ENCODE results near the gene PCBD1.
A peak's percentile ranks its signal among the peaks of the same experiment; 100 is the strongest.
"Not testable (repeated sequence)": the region's sequence is repeated elsewhere in the genome, so short reads cannot be mapped to it uniquely, and the experiment has no call there.

Gene PCBD1

DNA sequence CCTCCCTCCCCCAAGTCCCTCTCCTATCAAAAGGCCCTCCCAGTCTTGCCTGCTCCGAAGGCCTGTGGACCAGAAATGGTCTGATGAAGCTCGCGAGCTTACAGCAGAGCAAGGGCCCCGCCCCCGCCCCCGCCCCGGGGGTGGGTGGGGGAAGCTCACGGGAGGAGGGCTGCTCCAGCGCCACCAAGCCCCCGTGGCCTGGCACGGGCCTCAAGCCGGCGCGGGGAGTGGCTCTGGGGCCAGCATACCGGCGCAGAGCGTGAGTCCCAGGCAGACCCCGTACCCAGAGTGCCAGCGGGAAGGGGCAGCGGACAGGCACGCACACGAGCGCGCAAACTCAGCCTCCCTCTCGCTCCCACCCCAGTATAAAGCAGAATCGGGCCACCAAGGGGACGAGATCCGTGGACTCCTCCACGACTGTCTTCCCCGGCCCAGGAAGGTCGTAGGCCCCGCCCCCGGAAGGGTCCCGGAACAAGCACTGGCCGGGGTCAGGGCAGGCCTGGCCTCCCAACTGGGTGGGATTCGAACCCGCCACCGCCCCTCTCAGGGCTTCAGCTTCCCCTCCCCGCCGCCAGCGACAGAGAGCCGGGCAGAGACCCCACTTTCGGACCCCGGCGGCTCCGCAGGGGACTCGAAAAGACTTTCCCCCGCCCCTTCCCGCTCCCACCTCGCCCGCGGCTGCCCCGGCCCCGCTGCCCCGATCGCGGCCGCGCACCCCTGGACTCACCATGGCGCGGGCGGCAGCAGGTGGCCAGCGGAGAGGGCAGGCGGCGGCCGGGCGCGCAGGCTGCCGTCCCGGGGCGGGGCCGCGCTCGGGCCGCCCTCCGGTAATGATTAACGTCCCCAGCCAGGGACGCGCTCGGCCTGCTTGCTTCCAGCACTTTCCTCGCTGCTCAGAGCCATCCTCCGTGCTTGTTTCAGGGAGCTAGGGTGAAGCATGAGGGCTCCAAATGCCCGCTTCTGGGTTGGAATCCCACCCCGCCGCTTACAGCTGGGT lies at the start of gene PCBD1:
Gene PCBD1, minus strand, starts transcription at position 762 of the 997 bp plus-strand sequence. Its CDS starts 32 bp downstream, at position 730.
- peak; percentile 67 to 75 for DNase-seq

DNA sequence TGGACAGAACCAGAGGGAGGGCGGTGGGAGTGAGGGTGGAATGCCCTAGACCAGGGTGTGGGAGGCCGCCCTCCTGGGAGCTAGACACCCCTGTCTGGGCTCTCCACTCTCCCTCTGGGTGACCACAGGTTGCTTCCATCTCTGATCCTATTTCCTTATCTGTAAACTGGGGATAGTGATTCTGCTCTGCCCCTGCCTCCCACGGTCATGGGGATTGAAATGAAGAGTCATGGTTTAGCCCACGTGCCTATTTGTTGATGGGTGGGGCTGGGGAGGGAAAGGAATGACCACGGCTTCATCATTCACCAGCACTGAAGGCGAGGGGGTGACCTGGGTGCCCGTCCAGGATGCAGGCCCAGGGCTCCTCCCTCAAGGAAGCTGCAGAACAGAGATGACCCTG lies 49.3 kb upstream of the PCBD1 start:
- DNase-seq: no peak

DNA sequence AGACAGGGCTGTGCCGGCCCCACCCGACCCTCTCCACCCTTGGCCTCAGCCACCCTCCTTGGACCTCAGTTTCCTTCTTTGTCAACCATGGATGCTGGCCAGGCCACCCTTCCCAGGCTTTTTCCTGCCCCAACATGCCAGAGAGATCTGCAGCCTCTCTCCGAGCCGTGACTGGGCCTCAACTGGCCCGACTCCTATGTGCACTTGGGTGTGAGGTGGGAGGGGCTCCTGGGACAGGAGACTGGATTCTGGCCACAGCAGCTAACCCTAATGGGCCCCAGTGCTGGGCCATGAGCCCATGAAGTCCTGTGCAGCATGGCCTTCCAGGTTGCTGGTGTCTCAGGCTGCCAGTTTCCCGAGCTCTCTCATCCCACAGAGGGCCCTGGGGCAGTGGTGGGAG lies 47.7 kb upstream of the PCBD1 start:
- no peak for DNase-seq

DNA sequence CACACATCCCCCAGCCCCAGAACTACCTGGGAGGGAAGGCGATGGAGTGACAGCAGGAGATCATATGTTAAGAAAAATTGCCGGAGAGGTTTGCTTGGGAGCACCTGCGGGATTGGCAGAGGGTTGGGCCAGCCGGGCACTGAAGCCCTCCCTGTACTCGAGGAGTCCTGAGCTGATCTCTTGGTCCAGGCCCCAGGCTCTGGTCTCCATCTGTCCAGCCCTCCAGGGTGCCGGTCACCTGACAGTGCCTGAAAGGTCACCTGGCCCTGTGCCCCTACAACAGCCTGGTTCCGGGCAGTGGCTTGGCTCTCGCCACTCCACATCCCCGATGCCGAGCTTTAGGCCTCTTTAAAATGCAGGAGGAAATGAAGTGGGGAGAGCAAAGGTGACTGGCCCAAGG lies 47.3 kb upstream of the PCBD1 start:
- DNase-seq: no peak

DNA sequence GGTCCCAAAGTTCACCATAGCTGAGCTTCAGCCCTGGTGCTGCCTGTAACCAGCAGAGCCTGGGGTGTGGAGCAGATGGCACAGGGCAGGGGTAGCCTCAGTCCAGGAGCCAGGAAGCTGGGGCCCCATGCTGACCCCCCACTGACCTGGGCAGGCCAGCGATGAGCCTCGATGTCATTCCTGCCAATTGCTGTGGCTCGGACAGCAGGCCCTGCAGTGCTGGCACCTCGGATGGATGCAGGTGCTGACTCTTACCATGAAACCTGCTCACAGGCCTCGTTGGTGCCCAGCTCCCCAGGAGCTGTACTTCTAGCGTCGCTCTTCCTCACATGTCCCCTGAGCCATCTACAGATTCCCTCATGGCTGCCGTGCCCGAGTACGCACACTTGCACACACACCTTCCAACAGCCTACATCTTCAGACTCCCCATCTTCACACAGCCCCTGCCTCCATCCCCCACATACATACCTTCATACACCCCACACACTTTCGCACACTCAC lies 46.8 kb upstream of the PCBD1 start:
- no peak for DNase-seq

DNA sequence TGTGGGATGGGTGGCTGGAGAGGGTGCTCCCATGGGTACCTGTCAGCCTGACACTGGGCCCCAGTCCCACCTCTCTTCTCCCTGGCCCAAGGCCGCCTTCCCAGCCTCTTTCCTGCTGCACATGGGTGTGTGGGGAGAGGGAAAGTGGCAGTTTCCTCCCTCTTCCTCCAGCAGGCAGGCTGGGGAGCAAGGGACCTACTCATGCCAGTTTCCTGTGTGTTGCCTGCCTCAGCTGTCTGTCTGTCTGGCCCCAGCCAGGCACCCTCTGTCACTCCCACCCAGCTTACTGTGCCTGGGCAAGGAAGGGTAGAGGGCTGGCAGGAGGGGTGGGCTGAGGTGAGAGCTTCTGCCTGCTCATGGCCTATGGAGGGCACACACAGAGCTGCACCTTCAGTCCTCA lies 46.3 kb upstream of the PCBD1 start:
- no peak for DNase-seq

DNA sequence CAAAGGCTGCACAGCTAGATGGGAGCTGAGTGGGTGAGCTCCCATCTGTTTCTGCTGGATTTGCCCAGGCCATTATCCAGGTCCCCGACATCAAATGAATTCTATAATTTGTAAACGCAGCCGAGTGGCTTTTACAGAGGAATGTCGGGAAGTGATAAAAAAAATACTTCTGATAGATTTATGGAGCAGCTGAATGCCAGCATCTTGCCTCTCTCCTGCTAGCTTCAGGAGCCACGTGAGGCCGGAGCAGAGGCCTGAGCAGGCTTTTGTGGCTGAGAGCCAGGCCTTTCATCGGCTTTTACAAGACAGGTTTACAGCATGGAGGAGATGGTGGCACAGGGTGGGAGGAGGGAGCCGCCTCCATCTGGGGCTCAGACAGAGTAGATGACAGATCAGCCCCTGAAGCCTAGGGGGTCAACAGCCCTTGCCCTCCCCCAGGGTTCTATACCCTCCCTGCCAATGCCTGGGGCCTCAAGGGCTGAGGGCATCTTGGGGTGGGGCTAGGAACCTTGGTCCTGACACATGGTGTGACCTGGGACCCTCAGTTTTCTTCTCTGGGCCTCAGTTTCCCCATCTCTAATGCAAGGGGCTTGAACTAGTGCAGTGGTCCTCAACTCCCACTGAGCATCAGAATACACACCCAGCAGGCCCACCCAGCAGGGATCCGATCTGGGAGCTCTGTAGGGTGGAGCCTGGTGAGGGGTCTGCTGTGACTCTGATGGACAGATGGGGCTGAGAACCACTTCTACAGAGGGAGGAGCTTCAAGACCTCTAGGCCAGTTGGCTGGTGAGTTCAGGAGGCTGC lies 44.2 kb upstream of the PCBD1 start:
- DNase-seq: no peak

DNA sequence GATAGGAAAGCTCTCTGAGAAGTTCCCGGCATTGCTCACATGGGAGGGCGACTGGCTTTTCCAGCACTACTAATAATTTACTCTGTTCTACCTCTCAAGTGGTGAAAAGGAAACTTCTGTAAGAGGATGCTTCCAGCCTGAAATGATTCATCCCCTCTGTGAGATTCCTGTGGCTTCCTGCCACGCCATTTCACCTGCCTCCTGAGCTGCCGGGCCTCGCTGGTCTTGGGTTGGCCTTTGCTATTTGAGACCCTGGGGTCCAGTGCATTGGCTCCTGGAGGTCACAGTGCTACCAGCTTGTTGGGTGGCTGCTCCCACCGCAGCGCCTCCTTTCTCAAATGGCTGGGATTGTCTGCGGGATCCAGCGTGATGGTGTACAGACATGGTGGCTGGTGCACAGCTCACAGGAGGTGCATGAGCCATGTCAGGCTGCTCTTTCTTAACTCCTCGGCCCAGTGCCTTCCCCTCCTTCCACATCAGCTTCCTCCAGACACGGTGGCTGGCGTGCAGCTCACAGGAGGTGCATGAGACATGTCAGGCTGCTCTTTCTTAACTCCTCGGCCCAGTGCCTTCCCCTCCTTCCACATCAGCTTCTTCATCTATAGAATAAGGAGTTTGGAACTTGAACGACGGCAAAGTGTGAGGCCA lies 42.9 kb upstream of the PCBD1 start:
- DNase-seq: no peak

DNA sequence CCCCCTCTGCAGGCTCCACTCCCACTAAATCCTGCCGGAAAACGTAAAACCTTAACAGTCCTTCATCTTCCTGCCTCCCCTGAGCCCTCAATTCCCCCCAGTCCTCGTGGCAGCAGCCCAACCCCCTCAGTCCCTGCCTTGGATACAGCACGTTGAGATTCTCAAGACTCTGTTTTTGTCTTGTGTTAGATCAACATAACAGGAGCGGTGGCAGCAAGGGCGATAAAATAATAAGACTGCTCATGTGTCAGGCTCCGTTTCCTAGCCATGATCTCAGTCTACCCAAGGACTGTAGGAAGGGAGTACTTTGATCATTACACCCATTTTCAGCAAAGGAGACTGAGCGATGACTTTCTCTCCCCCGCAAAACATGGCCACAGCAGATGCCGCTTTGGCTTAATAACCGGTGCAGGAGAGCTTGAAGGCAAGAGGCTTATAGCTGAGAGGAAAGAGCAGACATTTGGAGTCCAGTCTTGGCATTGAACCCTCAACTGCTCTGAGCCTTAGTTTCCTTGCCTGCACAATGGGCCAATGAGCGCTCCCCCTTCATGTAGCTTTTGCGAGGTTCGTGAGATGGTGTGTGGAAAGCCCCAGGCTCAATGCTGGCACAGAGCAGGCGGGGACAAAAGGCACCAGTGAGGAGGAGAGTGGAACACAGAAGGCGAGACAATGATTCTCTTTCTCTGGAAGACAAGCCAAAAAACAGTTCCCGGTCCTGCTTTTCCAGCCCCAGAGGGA lies 42.1 kb upstream of the PCBD1 start:
- DNase-seq: no peak

DNA sequence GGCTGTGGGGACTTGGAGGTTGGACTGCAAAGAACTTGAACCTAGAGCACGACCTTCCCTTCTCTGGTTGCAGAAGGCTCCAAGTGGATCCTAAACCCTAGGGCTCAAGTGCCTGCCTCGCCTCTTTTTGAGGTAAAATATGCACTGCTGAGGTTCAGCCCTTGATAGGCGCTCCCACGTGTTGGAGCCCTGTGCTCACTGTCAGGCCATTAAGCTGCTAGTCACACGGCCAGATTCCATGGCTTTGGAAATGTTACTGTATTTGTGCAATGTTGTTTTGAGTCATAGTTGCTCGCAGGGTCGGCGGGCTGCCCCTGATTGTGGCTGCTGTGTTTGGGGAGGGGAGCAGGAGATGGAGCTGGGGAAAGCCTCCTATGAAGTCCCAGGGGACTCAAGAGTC lies 39.8 kb upstream of the PCBD1 start:
- no peak for DNase-seq

DNA sequence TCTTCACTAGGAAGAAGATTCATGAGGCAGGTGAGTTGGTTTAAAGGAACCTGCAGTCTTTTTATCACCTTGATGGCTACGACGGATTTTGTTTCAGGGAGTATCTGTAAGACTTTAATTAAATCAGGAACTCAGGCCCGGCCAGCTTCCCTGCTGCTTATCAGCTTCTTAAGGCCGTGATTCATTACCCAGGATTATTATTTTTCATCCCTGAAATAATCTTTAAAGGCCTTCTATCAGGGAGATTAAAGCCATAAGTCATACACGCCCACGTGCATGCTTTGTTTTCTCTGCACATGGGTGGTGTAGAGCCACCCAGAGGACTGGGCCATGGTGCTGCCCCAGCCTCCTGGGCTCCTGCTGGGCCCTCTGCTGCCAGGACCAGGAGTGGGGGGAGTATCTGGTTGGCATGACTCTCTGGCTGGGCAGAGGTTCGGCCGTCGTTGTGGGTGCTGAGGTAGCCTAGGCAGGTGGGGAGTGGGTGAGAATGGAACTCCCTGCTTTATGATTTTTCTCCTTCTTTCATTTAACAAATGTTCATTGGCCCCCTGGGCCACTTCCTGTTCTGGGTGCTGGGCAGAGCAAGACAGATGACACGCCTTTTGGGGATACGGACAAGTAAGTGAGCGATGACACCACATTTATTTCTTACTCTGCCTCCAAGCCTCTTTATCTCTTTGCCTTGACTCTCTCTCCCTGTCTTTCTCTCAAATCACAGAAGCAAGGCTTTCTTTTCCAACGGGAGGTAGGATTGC lies 39.0 kb upstream of the PCBD1 start:
- DNase-seq: no peak

DNA sequence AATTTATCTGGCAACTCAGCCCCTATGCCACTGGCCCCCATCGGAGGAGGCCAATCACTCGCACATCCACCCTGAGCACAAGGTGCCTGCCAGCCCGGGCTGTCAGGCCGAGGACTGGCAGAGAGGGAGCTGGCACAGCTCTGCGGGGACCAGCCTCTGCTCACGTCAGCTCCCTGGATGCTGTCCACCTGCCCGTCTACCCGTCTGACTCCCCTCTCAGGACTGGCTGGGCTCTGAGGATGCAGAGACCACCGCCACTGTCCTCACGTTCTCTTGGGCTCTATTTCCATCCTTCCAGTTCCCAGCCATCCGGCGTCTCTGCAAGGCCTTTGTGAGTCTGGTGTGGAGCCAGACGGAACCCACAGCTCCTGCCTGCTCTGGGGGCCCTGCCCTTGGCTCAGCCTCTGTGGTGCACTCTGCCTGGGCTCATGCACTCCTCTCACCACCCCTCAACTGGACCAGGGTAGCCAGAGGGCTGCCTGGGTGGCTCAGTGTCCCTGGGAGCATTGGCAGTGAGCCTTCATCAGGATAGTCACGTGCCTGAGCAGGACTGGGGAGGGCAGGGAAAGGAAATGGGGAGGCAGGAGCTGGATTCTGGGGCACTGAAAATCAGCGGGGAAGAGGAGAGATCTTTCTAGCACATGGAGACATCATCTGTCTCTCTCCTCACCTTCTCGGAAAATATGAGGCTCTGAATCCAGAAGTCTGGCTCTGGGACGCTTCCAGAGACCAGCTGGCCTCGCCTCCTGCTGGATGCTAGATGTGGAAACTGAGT lies 38.0 kb upstream of the PCBD1 start:
- no peak for DNase-seq

DNA sequence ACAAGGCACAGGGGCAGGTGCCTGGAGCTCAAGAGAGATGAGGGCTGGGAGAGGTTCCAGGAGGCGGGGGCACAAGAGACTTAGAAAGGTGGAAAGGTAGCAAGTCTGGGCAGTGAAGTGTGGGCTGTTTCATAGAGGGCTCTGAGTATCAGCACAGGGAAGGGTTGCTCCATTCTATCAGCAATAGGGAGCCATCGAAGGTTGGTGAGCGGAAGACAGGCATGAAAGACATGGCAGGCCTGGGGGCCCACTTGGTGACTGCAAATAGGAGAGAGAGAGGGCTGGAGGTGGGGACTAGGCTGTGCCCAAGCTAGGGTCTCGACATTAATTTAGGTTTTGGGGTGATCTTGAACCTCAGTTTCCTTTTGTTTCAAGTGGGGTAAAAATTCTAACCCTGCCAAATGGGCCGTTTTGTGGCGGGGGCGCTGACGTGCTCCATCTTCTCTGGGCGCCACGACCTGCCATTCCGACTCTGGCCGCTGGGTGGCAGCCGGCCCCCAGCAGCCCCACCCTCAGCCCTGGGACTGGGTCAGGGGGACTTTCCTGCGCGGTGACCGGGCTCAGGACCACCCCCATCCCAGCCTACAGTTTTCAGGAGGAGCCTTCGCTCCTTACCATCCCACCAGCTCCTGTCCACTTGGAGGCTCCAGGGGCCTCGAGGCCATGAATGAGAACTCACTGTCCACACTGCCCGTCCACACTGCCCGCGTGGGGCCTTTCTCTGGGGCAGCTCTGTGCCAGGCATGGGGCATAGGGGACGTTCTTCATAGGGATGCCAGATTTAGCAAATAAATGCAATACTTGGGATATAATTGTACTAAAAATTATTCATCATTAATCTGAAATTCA lies 37.2 kb upstream of the PCBD1 start:
- peak; percentile 30 to 42 for DNase-seq

DNA sequence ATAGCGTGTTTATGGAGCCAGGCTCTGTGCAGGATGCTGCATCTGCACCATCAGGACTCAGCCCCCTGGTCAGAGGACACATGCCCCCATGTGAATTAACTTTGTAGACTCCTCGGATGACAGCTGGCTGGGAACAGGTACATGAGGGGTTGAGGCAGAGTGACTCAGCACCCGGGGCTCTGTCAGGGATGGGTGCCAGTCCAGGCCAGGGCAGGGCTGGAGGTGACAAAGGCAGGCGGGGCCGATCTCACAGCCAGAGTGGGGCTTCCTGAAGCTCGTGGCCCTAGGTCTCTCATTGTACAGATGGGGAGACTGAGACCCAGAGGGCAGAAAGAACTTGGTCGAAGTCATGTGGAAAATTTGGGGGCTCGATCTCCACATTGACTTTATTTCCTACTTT lies 35.3 kb upstream of the PCBD1 start:
- no peak for DNase-seq

DNA sequence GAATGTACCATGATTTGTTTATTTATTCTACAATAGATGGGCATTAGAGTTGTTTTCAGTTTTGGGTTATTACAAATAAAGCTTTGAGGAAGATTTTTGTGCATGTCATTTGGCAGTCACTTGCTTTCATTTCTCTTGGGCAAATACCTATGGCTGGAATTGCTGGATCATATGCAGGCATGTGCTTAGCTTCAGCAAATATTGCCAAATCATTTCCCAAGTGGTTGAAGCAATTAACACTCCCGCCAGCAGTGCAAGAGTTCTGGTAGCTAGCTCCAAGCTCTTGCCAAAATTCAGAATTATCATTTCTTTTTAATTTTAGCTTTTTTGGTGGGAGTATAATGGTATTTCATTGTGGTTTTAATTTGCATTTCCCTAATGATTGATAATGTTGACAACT lies 32.9 kb upstream of the PCBD1 start:
- DNase-seq: no peak

DNA sequence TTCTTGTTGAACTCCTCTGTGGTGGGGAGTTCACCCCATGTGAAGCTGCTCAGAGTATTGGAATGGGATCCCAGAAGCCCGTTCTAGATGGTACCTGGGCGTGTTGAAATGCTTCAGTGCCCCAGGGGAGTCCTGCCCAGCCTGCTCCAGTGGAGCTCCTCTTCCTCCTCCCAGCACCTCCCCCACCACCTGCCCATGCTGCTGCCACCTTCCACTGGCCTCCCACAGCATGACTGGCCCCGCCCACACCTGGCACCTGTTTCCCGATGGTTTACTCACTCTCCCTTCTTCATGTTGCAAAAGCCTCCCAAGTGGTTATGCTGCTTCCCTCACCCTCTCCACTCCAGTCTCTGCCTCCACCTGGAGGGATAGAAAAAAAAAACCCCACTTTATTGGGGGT lies 32.2 kb upstream of the PCBD1 start:
- DNase-seq: no peak

DNA sequence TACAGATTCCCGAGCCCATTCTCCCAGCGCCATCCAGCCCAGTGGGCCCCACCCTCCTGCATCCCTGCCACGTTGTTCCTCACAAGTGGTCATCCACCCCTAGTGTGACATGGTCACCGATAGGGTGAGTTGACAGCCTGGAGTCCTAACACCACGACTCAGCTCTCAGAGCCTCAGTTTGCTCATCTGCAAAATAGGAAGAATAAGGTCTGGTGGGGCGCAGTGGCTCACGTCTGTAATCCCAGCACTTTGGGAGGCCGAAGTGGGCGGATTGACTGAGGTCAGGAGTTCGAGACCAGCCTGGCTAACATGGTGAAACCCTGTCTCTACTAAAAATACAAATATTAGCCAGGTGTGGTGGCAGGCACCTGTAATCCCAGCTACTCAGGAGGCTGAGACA lies 31.5 kb upstream of the PCBD1 start:
- DNase-seq: not testable (repeated sequence)

DNA sequence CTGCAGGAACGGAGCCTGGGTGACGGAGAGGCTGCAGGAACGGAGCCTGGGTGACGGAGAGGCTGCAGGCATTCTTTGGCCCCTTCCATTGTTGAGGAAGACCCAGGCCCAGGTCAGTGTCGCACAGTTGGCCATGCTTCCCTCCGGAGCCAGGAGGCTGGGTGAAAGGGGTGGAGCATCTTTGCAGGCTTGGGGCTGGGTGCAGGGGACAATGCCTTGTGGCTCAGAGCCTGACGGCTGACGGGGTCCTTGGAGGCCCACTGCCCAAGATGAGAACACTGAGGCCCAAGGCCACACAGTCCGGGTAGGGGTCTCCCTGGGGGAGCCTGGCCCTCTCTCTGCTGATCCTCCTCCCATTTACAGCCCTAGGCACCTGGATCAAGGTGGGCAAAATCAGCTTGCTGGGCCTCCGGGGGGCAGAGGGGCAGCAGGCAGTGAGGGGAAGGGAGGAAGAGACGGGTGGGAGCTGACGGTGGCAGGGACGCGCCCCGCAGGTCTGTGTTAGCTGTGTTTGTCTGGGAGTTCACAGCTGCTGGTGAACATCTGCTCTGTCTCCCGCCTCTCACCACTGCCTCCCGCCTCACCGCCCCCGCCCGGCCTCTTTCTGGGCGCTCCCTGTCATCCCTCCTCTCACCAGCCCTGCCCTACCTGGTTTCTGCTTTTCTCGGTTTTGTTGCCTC lies 30.6 kb upstream of the PCBD1 start:
- no peak for DNase-seq

DNA sequence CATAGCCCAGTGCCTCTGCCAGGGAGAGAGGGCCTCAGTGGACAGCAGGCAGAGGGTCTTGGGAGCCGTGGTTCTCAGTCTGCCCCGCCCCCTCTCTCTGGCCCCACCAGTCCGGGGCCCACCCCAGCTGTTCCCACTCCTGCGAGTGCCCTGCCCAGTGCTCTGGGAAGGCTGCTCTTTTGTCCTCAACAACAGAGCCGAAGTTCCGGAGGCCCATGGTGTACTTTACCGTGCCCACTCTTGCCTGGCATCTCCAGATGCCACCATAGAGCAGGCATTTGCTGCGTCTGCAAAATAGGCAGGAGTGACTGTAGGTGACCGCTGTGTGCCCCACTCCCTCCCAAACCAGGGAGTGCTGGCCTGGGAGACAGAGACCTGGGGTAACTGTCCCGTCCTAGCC lies 29.3 kb upstream of the PCBD1 start:
- DNase-seq: no peak
